ENCODE results near the gene CCDC186.

The CCDC186 gene

GRCh38 chr10:114077815-114078219 is 96.2 kb downstream of the CCDC186 start:
- Histone ChIP-seq H3K36me3 (ENCODE audit: control insufficient read depth, insufficient read depth, low read length) (no peaks in the 10 kb centered on the region), H3K4me3 (ENCODE audit: insufficient read depth, low read depth, low read length) (no peak overlapping the region), H3K27me3 (ENCODE audit: control insufficient read depth, insufficient read depth, low read length, poor library complexity, severe bottlenecking) (no peaks in the 10 kb centered on the region), H3K9me3 (ENCODE audit: control insufficient read depth, low read length) (no peaks in the 10 kb centered on the region), H3K27ac (ENCODE audit: insufficient read depth, low read depth, low read length, poor library complexity, severe bottlenecking) (no peak overlapping the region), H3K4me1 (ENCODE audit: control insufficient read depth, insufficient read depth, low read length) (no peaks in the 10 kb centered on the region)
- 85 to 87% methylated on average over 9 of the region's 9 CpGs for WGBS, 2 experiments

GRCh38 chr10:114077347-114077746 is 96.7 kb downstream of the CCDC186 start:
- WGBS, 2 experiments: 75 to 96% methylated on average over 1 of the region's 1 CpG
- H3K4me3 ChIP-seq (ENCODE audit: insufficient read depth, low read depth, low read length): no peak overlapping the region

GRCh38 chr10:114075093-114075492 is 98.9 kb downstream of the CCDC186 start:
- no peaks in the 10 kb centered on the region for H3K27me3 ChIP-seq (ENCODE audit: control insufficient read depth, insufficient read depth, low read length, poor library complexity, severe bottlenecking)
- H3K4me1 ChIP-seq (ENCODE audit: control insufficient read depth, insufficient read depth, low read length): no peaks in the 10 kb centered on the region
- WGBS, 2 experiments: 94% methylated on average over 6 of the region's 6 CpGs
- no peaks in the 10 kb centered on the region for H3K36me3 ChIP-seq (ENCODE audit: control insufficient read depth, insufficient read depth, low read length)
- no peaks in the 10 kb centered on the region for H3K9me3 ChIP-seq (ENCODE audit: control insufficient read depth, low read length)
- no peak overlapping the region for H3K27ac ChIP-seq (ENCODE audit: insufficient read depth, low read depth, low read length, poor library complexity, severe bottlenecking)
- no peak overlapping the region for H3K4me3 ChIP-seq (ENCODE audit: insufficient read depth, low read depth, low read length)

More at GRCh38 chr10:114077347-114077746, 96.7 kb downstream of the CCDC186 start:
- no peaks in the 10 kb centered on the region for H3K27me3 ChIP-seq (ENCODE audit: control insufficient read depth, insufficient read depth, low read length, poor library complexity, severe bottlenecking)
- no peaks in the 10 kb centered on the region for H3K4me1 ChIP-seq (ENCODE audit: control insufficient read depth, insufficient read depth, low read length)
- H3K36me3 ChIP-seq (ENCODE audit: control insufficient read depth, insufficient read depth, low read length): no peaks in the 10 kb centered on the region
- H3K27ac ChIP-seq (ENCODE audit: insufficient read depth, low read depth, low read length, poor library complexity, severe bottlenecking): no peak overlapping the region
- no peaks in the 10 kb centered on the region for H3K9me3 ChIP-seq (ENCODE audit: control insufficient read depth, low read length)

GRCh38 chr10:114073395-114074186 is 100.4 kb downstream of the CCDC186 start:
- WGBS, 2 experiments: 83 to 85% methylated on average over 13 to 14 of the region's 14 CpGs
- H3K36me3 ChIP-seq (ENCODE audit: control insufficient read depth, insufficient read depth, low read length): no peaks in the 10 kb centered on the region
- H3K4me1 ChIP-seq (ENCODE audit: control insufficient read depth, insufficient read depth, low read length): no peaks in the 10 kb centered on the region
- no peak overlapping the region for H3K4me3 ChIP-seq (ENCODE audit: insufficient read depth, low read depth, low read length)
- H3K27me3 ChIP-seq (ENCODE audit: control insufficient read depth, insufficient read depth, low read length, poor library complexity, severe bottlenecking): no peaks in the 10 kb centered on the region
- H3K9me3 ChIP-seq (ENCODE audit: control insufficient read depth, low read length): no peaks in the 10 kb centered on the region
- no peak overlapping the region for H3K27ac ChIP-seq (ENCODE audit: insufficient read depth, low read depth, low read length, poor library complexity, severe bottlenecking)

- H3K9me3 ChIP-seq (ENCODE audit: control insufficient read depth, low read length): no peaks in the 10 kb centered on the region
- H3K36me3 ChIP-seq (ENCODE audit: control insufficient read depth, insufficient read depth, low read length): no peaks in the 10 kb centered on the region
- H3K4me3 ChIP-seq (ENCODE audit: insufficient read depth, low read depth, low read length): no peak overlapping the region
- 89 to 94% methylated on average over 4 of the region's 4 CpGs for WGBS, 2 experiments
- no peak overlapping the region for H3K27ac ChIP-seq (ENCODE audit: insufficient read depth, low read depth, low read length, poor library complexity, severe bottlenecking)
- H3K27me3 ChIP-seq (ENCODE audit: control insufficient read depth, insufficient read depth, low read length, poor library complexity, severe bottlenecking): no peaks in the 10 kb centered on the region
- H3K4me1 ChIP-seq (ENCODE audit: control insufficient read depth, insufficient read depth, low read length): no peaks in the 10 kb centered on the region
Observed at GRCh38 chr10:114071178-114071577, 102.8 kb downstream of the CCDC186 start.
